OCI-LY3 (cell line): ENCODE measurements around the gene BMI1.
"Not testable (repeated sequence)": the region's sequence is repeated elsewhere in the genome, so short reads cannot be mapped to it uniquely, and the experiment has no call there.

Source experiments
- H2AFZ ChIP-seq: fragments of 200-600, 300-600 bp; shearing (Covaris generic); 2 replicates; pipeline ENCODE4 v1.6.0; 2014; ENCODE audit warnings: antibody characterized with exemption, low read depth, low read length
- H3K27ac ChIP-seq: fragments of 200-600, 300-600 bp; sonication (generic); 2 replicates; pipeline ENCODE4 v1.5.1; 2014; ENCODE audit warnings: mild to moderate bottlenecking, low read length, moderate library complexity, mixed read lengths
- H3K27me3 ChIP-seq: fragments of 200-600, 300-600 bp; sonication (generic); 2 replicates; pipeline ENCODE4 v1.6.1; 2014; ENCODE audit warnings: low read depth, low read length, mixed read lengths
- H3K36me3 ChIP-seq: fragments of 200-600, 300-600 bp; sonication (generic); replicated peaks from 2 replicates; pipeline ENCODE3; 2014; ENCODE audit warnings: low read depth, low read length, mixed read lengths
- H3K4me1 ChIP-seq: fragments of 300-600, 200-600 bp; sonication (generic); 2 replicates; pipeline ENCODE4 v1.6.1; 2014; ENCODE audit warnings: low read length, mixed read lengths
- H3K4me2 ChIP-seq: fragments of 200-600, 300-600 bp; sonication (generic); 2 replicates; pipeline ENCODE4 v1.6.1; 2014; ENCODE audit warnings: low read length, mixed read lengths
- H3K4me3 ChIP-seq: fragments of 300-600, 200-600 bp; sonication (generic); 2 replicates; pipeline ENCODE4 v1.5.1; 2014; ENCODE audit warnings: antibody characterized with exemption, mild to moderate bottlenecking, low read length, moderate library complexity
- H3K79me2 ChIP-seq: fragments of 300-600, 200-600 bp; shearing (Covaris generic); 2 replicates; pipeline ENCODE4 v1.6.1; 2014; ENCODE audit warnings: mild to moderate bottlenecking, low read length, mixed read lengths
- H3K9ac ChIP-seq: fragments of 300-600, 200-600 bp; shearing (Covaris generic); 2 replicates; pipeline ENCODE4 v1.6.0; 2014; ENCODE audit warnings: mild to moderate bottlenecking, low read length, moderate library complexity
- H3K9me3 ChIP-seq: fragments of 200-600, 300-600 bp; shearing (Covaris generic); 2 replicates; pipeline ENCODE4 v1.6.1; 2014; ENCODE audit warnings: low read length, mixed read lengths; ENCODE audit not compliant: insufficient read depth
- H4K20me1 ChIP-seq: fragments of 200-600, 300-600 bp; sonication (generic); 2 replicates; pipeline ENCODE4 v1.6.1; 2016; ENCODE audit warnings: low read length, mixed read lengths; ENCODE audit not compliant: insufficient read depth
- CTCF ChIP-seq: fragments of 200-600, 300-600 bp; sonication (generic); IDR thresholded peaks from 2 replicates; pipeline ENCODE4 v1.5.1; 2014; ENCODE audit warnings: antibody characterized with exemption, low read length, low read depth
- EZH2phosphoT487 ChIP-seq: fragments of 200-600 bp; shearing (Covaris generic); IDR thresholded peaks from 2 replicates; pipeline ENCODE4 v1.6.1; 2018; ENCODE audit warnings: antibody characterized with exemption, mixed run types, low read depth

Gene BMI1

DNA sequence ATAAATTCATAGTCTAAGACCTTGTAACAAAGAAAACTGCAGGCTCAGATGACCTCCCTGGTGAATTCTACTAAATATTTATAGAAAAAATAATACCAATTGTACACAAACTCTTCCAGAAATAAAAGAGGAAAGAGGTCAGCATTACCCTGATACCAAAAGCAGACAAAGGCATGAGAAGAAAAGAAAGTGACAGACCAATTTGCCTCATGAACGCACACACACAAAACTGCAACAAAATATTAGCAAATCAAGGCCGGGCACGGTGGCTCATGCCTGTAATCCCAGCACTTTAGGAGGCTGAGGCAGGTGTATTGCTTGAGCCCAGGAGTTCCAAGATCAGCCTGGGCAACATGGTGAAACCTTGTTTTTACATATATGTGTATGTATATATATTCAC, 17.4 kb upstream of the BMI1 start:
- Histone ChIP-seq H3K9ac (no peak overlapping the region), H3K27ac (no peak overlapping the region), H3K4me3 (no peak overlapping the region), H2AFZ (no peak overlapping the region), H3K27me3 (no peaks in the 10 kb centered on the region), H3K36me3 (no peaks in the 10 kb centered on the region), H4K20me1 (no peaks in the 10 kb centered on the region), H3K9me3 (no peaks in the 10 kb centered on the region), H3K4me2 (no peak overlapping the region), H3K79me2 (no peaks in the 10 kb centered on the region), H3K4me1 (peaks cover 6% of the 10 kb centered on the region)
- TF ChIP-seq EZH2phosphoT487 (no peak), CTCF (no peak)

DNA sequence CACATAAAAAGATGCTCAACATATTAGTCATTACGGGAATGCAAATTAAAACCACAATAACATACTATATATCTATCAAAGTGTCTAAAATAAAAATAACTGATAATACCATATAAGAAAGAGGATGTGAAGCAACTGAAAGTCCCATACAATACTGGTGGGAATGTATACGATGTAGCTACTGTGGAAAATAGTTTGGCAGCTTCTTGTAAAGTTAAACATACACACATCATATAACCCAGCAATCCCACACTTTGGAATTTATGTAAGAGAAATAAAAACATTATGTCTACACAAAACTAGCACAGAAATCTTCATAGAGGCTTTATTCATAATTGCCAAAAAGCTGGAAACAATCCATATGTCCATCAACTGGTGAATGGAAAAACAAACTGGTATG, 15.2 kb upstream of the BMI1 start:
- H3K9me3 ChIP-seq: no peaks in the 10 kb centered on the region
- no peak overlapping the region for H3K4me2 ChIP-seq
- no peaks in the 10 kb centered on the region for H3K36me3 ChIP-seq
- no peak overlapping the region for H3K27ac ChIP-seq
- peaks cover 8% of the 10 kb centered on the region for H3K4me1 ChIP-seq
- TF ChIP-seq CTCF (no peak), EZH2phosphoT487 (no peak)
- no peaks in the 10 kb centered on the region for H3K79me2 ChIP-seq
- no peak overlapping the region for H2AFZ ChIP-seq
- no peak overlapping the region for H3K4me3 ChIP-seq
- H3K27me3 ChIP-seq: no peaks in the 10 kb centered on the region
- no peaks in the 10 kb centered on the region for H4K20me1 ChIP-seq
- no peak overlapping the region for H3K9ac ChIP-seq

- Histone ChIP-seq H2AFZ (no peak overlapping the region), H3K27me3 (no peaks in the 10 kb centered on the region), H4K20me1 (no peaks in the 10 kb centered on the region), H3K4me2 (peak overlapping the region; percentile 2; the same call in 1 of the 2 replicates), H3K79me2 (no peaks in the 10 kb centered on the region), H3K4me1 (peaks cover 8% of the 10 kb centered on the region), H3K9ac (no peak overlapping the region), H3K36me3 (no peaks in the 10 kb centered on the region), H3K9me3 (no peaks in the 10 kb centered on the region), H3K27ac (no peak overlapping the region), H3K4me3 (no peak overlapping the region)
- TF ChIP-seq CTCF (no peak), EZH2phosphoT487 (no peak)
Measured at GRCh38 chr10:22308390-22308789, 12.5 kb upstream of the BMI1 start.

GRCh38 chr10:22309180-22310000, 11.5 kb upstream of the BMI1 start:
- H2AFZ ChIP-seq: no peak overlapping the region
- H3K4me1 ChIP-seq: peaks cover 8% of the 10 kb centered on the region
- no peak overlapping the region for H3K4me3 ChIP-seq
- H3K36me3 ChIP-seq: no peaks in the 10 kb centered on the region
- no peak overlapping the region for H3K4me2 ChIP-seq
- no peaks in the 10 kb centered on the region for H3K79me2 ChIP-seq
- no peak overlapping the region for H3K27ac ChIP-seq
- no peaks in the 10 kb centered on the region for H3K9me3 ChIP-seq
- no peak for TF ChIP-seq EZH2phosphoT487
- no peak for TF ChIP-seq CTCF
- no peaks in the 10 kb centered on the region for H3K27me3 ChIP-seq
- H3K9ac ChIP-seq: no peak overlapping the region
- H4K20me1 ChIP-seq: no peaks in the 10 kb centered on the region

DNA sequence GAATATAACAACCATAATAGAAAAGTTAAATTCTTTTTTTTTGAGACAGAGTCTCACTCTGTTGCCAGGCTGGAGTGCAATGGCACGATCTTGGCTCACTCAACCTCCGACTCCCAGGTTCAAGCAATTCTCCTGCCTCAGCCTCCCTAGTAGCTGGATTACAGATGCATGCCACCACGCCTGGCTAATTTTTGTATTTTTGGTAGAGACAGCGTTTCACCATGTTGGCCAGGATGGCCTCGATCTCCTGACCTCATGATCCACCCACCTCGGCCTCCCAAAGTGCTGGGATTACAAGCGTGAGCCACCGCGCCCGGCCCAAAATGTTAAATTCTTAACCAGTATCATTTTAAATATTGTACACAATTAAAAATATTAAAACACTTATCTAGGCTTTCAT, 10.9 kb upstream of the BMI1 start:
- H3K36me3 ChIP-seq, H3K9me3 ChIP-seq, H3K9ac ChIP-seq, H3K4me3 ChIP-seq, H3K27me3 ChIP-seq, H2AFZ ChIP-seq, H3K79me2 ChIP-seq, H4K20me1 ChIP-seq, H3K27ac ChIP-seq, H3K4me2 ChIP-seq: not testable (repeated sequence)
- peaks cover 14% of the 10 kb centered on the region for H3K4me1 ChIP-seq
